ENCODE results near the gene GAS6. TPM values are rescaled to one million over a fixed set of nuclear protein-coding genes. Genes with fewer than 3 reads are reported as not detected.

Gene GAS6
- total and polyA plus RNA-seq, 2 donors (not counting 1 experiment from before 2014, with no cell fraction given): 0.25 to 0.78 TPM

DNA sequence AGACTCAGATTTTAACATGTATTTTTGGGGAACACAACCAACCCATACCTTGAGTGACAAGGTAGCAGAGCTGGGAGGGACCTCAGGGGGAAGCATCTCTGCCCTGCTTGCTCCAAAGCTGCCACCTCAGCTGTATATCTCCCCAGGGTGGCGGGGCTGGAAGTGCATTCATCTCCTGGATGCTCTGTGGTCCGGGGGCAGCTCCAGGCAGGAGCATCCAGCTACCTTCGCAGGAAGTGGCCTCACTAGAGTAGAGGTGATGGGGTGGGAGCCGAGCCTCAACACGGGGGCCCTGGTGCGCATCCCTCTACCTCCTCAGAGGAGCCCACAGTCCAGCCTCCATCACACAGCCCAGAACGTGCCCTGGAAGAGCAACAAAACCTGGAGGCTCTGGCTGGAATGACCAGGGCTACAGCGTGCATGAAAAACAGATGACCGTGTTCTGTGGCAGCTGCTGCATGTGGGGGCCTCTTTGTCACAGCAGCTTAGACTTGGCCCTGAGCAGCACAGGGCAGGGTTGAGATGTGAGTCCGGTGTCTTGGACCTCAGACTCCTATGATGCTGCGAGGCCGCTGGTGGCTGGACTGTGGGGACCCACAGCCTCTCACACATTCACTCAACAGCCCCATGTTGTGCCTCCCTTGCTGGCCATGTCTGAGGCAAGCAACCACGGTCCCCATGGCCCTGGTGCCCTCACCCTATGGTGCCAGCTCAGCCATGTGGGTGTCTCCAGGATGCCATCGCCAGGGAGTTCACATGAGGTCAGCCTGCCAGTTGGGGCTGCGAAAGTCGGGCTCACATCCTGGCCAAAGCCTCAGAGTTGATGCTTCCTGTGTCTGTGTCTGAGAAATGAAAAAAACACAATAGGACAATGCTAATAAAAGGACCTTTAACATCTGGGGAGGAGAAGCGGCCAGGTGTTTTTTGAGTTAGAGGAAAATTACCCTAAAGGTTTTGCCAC is 17.1 kb upstream of the GAS6 start:
- Mint-ChIP-seq H3K4me1 (peaks cover under 1% of the 10 kb centered on the region), H3K9me3 (ENCODE audit: insufficient read depth) (no peaks in the 10 kb centered on the region), H3K27ac (no peak overlapping the region), H3K4me3 (no peak overlapping the region), H3K27me3 (peaks cover 22% of the 10 kb centered on the region)
- Histone ChIP-seq H3K9ac (ENCODE audit: low read length) (no peak overlapping the region), H3K27ac (ENCODE audit: low read length in 2 of 2) (no peak overlapping the region), H3K27me3 (replicated peaks in 1 of 4; ENCODE audit: control extremely low read depth in 1 of 4, control insufficient read depth in 3 of 4, insufficient read depth in 4 of 4, low read length in 3 of 4) (peaks cover 0 to 2% (median 0%) of the 10 kb centered on the region in 4 experiments), H4K20me1 (ENCODE audit: control insufficient read depth, insufficient read depth, low read length, poor library complexity, severe bottlenecking) (no peaks in the 10 kb centered on the region), H3K9me3 (ENCODE audit: control extremely low read depth in 1 of 3, control insufficient read depth in 2 of 3, insufficient read depth in 1 of 3, low read length in 2 of 3) (peaks cover 0 to 9% (median 0%) of the 10 kb centered on the region in 3 donors), H3K4me2 (replicated peaks; ENCODE audit: low read depth, low read length, poor library complexity, severe bottlenecking) (no peak overlapping the region), H3K36me3 (replicated peaks in 1 of 2; ENCODE audit: control extremely low read depth in 1 of 2, control insufficient read depth in 1 of 2, extremely low read depth in 1 of 2, insufficient read depth in 2 of 2, low read length in 1 of 2) (no peaks in the 10 kb centered on the region), H3K4me1 (ENCODE audit: control insufficient read depth in 2 of 2, insufficient read depth in 2 of 2, low read length in 2 of 2) (no peaks in the 10 kb centered on the region), H2AFZ (ENCODE audit: insufficient read depth, low read depth, low read length, poor library complexity, severe bottlenecking) (no peak overlapping the region), H3K79me2 (ENCODE audit: control insufficient read depth, insufficient read depth, low read length) (no peaks in the 10 kb centered on the region), H3K4me3 (ENCODE audit: control extremely low read depth in 1 of 5, extremely low read depth in 1 of 5, insufficient read depth in 1 of 5, low read depth in 2 of 5, low read length in 4 of 5) (no peak overlapping the region)
- intact Hi-C loops (cut with micrococcal nuclease): no loop called here
- ATAC-seq (ENCODE audit: low read depth) (no peak), DNase-seq (no peak)
- CTCF ChIA-PET: no interaction called here
- POLR2A ChIA-PET: no interaction called here
- 68% methylated on average over 13 of the region's 17 CpGs for WGBS (ENCODE audit: insufficient coverage)
- TF ChIP-seq EZH2 (IDR thresholded peaks at IDR 0.05; ENCODE audit: borderline replicate concordance, insufficient read depth, low read depth, low read length, poor library complexity, severe bottlenecking): no peak
- TF ChIP-seq, protein P1, sequence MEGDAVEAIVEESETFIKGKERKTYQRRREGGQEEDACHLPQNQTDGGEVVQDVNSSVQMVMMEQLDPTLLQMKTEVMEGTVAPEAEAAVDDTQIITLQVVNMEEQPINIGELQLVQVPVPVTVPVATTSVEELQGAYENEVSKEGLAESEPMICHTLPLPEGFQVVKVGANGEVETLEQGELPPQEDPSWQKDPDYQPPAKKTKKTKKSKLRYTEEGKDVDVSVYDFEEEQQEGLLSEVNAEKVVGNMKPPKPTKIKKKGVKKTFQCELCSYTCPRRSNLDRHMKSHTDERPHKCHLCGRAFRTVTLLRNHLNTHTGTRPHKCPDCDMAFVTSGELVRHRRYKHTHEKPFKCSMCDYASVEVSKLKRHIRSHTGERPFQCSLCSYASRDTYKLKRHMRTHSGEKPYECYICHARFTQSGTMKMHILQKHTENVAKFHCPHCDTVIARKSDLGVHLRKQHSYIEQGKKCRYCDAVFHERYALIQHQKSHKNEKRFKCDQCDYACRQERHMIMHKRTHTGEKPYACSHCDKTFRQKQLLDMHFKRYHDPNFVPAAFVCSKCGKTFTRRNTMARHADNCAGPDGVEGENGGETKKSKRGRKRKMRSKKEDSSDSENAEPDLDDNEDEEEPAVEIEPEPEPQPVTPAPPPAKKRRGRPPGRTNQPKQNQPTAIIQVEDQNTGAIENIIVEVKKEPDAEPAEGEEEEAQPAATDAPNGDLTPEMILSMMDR (IDR thresholded peaks at IDR 0.05): no peak
